ENCODE data around the gene EVX1. TPM values are rescaled to one million over a fixed set of nuclear protein-coding genes. Genes with fewer than 3 reads are reported as not detected.

EVX1 gene
- total and polyA plus RNA-seq, 12 donors: 0.64 to 8.7 (median 1.1) TPM; not detected in 2

GRCh38 chr7:27271384-27271783, 28.8 kb downstream of the EVX1 start:
- Histone ChIP-seq H3K9me3 (replicated peaks in 1 of 3) (peaks cover 0 to 4% (median 0%) of the 10 kb centered on the region in 3 donors), H3K27me3 (no peaks in the 10 kb centered on the region), H3K27ac (no peak overlapping the region), H3K36me3 (replicated peaks in 1 of 2) (no peaks in the 10 kb centered on the region), H3K4me1 (replicated peaks in 1 of 2) (no peaks in the 10 kb centered on the region), H3K4me3 (no peak overlapping the region)
- no peak for DNase-seq
- intact Hi-C loops (cut with DNase I): no loop called here
- WGBS, 4 donors: 94 to 96% (median 95%) methylated on average over 1 of the region's 1 CpG
- TF ChIP-seq CTCF (IDR thresholded peaks at IDR 0.05): no peak
- TF ChIP-seq POLR2A (IDR thresholded peaks at IDR 0.05): no peak

GRCh38 chr7:27277628-27278027, 35.0 kb downstream of the EVX1 start:
- no peak overlapping the region for H3K4me3 ChIP-seq
- H3K27ac ChIP-seq: peak overlapping the region; percentile 1 to 88 (median 68)
- 23 to 34% (median 30%) methylated on average over 2 of the region's 2 CpGs for WGBS, 4 donors

GRCh38 chr7:27283558-27283957, 41.0 kb downstream of the EVX1 start:
- Histone ChIP-seq H3K27ac (no peak overlapping the region), H3K36me3 (replicated peaks in 1 of 2) (no peaks in the 10 kb centered on the region), H3K4me1 (replicated peaks in 1 of 2) (no peaks in the 10 kb centered on the region), H3K9me3 (replicated peaks in 1 of 3) (no peaks in the 10 kb centered on the region), H3K4me3 (no peak overlapping the region), H3K27me3 (no peaks in the 10 kb centered on the region)
- DNase-seq: no peak
- WGBS, 4 donors: 75 to 89% (median 83%) methylated on average over 3 of the region's 3 CpGs
- TF ChIP-seq POLR2A (IDR thresholded peaks at IDR 0.05) (no peak), CTCF (IDR thresholded peaks at IDR 0.05) (no peak)
- intact Hi-C loops (cut with DNase I): no loop called here

More at GRCh38 chr7:27277628-27278027, 35.0 kb downstream of the EVX1 start:
- Histone ChIP-seq H3K27me3 (no peaks in the 10 kb centered on the region), H3K36me3 (replicated peaks in 1 of 2) (no peaks in the 10 kb centered on the region), H3K9me3 (replicated peaks in 1 of 3) (peaks cover 0 to 2% (median 0%) of the 10 kb centered on the region in 3 donors), H3K4me1 (replicated peaks in 1 of 2) (no peaks in the 10 kb centered on the region)
- DNase-seq: peak; percentile 77 to 93 (median 87)
- intact Hi-C loops (cut with DNase I): no loop called here
- TF ChIP-seq POLR2A (IDR thresholded peaks at IDR 0.05): peak in 1 of 2 donors; percentile 22
- TF ChIP-seq CTCF (IDR thresholded peaks at IDR 0.05): no peak

GRCh38 chr7:27295236-27295635, 52.6 kb downstream of the EVX1 start:
- Histone ChIP-seq H3K9me3 (replicated peaks in 1 of 3) (no peaks in the 10 kb centered on the region), H3K27ac (no peak overlapping the region), H3K36me3 (replicated peaks in 1 of 2) (no peaks in the 10 kb centered on the region), H3K27me3 (no peaks in the 10 kb centered on the region), H3K4me1 (replicated peaks in 1 of 2) (no peaks in the 10 kb centered on the region), H3K4me3 (no peak overlapping the region)
- 79 to 95% (median 84%) methylated on average over 2 of the region's 2 CpGs for WGBS, 4 donors
- intact Hi-C loops (cut with DNase I): no loop called here
- no peak for DNase-seq
- TF ChIP-seq CTCF (IDR thresholded peaks at IDR 0.05) (no peak), POLR2A (IDR thresholded peaks at IDR 0.05) (no peak)
